Measurements from ENCODE around the gene PRPF6.

DNA sequence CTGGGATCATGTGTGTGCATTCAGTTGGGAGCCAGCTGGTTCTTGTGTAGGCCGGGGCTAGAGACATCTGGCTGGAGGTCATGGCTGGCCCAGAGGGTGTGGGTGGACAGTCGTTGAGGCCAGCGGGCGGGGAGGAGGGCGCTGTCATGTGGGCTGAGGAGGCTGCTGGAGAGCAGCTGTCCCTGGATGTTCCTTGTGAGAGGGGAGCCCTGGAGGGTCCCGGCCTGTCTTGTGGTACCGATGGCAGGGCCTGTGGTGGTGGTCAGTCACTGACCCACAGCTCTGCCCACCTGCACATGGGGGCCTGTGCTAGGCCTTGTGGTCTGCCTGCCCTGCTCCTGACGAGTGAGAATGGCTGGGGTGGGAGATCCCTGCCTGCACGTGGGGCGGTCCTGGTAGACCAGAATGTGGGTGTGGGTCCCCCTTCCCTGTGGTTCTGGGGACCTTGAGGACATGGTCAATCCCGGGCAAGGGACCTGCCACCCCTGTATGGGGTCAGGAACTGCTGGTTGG lies 53.1 kb downstream of the PRPF6 start:
- TF ChIP-seq, protein P1, sequence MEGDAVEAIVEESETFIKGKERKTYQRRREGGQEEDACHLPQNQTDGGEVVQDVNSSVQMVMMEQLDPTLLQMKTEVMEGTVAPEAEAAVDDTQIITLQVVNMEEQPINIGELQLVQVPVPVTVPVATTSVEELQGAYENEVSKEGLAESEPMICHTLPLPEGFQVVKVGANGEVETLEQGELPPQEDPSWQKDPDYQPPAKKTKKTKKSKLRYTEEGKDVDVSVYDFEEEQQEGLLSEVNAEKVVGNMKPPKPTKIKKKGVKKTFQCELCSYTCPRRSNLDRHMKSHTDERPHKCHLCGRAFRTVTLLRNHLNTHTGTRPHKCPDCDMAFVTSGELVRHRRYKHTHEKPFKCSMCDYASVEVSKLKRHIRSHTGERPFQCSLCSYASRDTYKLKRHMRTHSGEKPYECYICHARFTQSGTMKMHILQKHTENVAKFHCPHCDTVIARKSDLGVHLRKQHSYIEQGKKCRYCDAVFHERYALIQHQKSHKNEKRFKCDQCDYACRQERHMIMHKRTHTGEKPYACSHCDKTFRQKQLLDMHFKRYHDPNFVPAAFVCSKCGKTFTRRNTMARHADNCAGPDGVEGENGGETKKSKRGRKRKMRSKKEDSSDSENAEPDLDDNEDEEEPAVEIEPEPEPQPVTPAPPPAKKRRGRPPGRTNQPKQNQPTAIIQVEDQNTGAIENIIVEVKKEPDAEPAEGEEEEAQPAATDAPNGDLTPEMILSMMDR (IDR thresholded peaks at IDR 0.05): no peak
- TF ChIP-seq POLR2A (IDR thresholded peaks at IDR 0.05): no peak
